BJ (cell line): Measurements from ENCODE around the gene LRRC75B. TPM values are rescaled to one million over a fixed set of nuclear protein-coding genes. Genes with fewer than 3 reads are reported as not detected.

Experiments
- CTCF ChIA-PET: fragments of 350-600 bp; formaldehyde crosslinking; extraction: SDS; loops from one replicate; lab custom pipeline; 2021; ENCODE audit warnings: antibody characterized with exemption, inconsistent platforms; lab: Yijun Ruan, JAX
- POLR2A ChIA-PET: fragments of 300-600 bp; sonication (Branson Sonifier 250); formaldehyde crosslinking; extraction: SDS; loops from one replicate; lab custom pipeline; 2021; ENCODE audit warnings: antibody characterized with exemption; lab: Charles Lee
- DNase-seq: peaks from one replicate; pipeline ENCODE4 v3.0.0-alpha.2; 2011; ENCODE audit warnings: low read depth
- H3K27me3 ChIP-seq: 2 replicates; pipeline ENCODE4 v1.6.0; 2011; ENCODE audit warnings: low read length; ENCODE audit not compliant: control insufficient read depth, insufficient read depth
- H3K36me3 ChIP-seq: 2 replicates; pipeline ENCODE4 v1.5.1; 2011; ENCODE audit warnings: low read length; ENCODE audit not compliant: control insufficient read depth, insufficient read depth
- H3K4me3 ChIP-seq: 2 replicates; pipeline ENCODE4 v1.5.1; 2011; ENCODE audit warnings: low read depth, mild to moderate bottlenecking, control low read depth, low read length
- polyA plus RNA-seq: library from polyadenylated mRNA; depleted of rRNA; stranded (reverse); fragments of >200 nt; gene quantifications from 2 replicates; pipeline ENCODE4 v1.2.3, GENCODE V29; 2011; rRNA removed
- TF ChIP-seq, protein P1 (sequence below): IDR thresholded peaks from 2 replicates; pipeline ENCODE4 v1.5.1; 2011; ENCODE audit warnings: low read depth, mild to moderate bottlenecking, control low read depth, inconsistent platforms, low read length, moderate library complexity; ENCODE audit not compliant: insufficient read depth

Gene LRRC75B
- polyA plus RNA-seq, 1 experiment, result 6.5 TPM

DNA sequence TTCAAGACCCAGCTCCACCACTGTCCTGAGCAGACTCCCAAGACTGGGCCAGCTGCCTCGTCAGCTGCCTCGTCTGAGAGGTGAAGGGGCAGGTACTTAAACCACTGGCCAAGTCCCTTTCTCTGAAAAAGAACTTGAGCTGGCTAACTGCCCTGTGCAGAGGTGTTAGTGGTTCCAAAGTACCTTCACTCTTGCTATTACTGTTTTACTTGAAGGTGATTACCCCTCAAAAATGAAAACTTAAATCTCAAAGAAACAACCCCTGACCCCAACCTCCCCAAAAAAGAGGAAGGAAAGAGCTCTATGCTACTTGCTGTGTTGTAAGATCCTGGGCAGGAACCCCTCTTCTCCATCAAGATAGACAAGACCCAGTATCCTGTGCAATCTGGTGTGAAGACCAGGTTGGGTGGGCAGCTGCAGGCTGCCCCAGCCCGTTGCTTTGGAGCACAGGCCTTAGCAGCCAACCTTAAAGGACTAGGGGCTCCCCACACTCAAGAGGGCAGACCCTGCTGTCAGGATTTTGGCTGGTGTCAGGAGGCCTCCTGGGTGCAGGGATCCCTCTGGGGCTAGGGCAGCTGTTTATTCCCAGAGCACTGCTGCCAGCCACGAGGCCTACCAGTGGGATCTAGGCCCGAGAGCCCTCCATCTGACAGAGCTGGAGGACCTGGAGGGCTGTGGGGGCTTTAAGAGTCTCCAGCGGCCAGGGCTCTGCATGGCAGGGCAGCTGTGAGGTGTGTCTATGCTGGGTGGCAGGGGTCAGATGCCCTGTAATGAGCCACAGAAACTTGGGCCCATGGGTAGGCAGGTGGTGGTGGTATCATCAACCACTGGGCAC lies 51.0 kb downstream of the LRRC75B start:
- no peak for DNase-seq
- peaks cover 46% of the 10 kb centered on the region for H3K36me3 ChIP-seq
- no peak overlapping the region for H3K4me3 ChIP-seq
- TF ChIP-seq, protein P1, sequence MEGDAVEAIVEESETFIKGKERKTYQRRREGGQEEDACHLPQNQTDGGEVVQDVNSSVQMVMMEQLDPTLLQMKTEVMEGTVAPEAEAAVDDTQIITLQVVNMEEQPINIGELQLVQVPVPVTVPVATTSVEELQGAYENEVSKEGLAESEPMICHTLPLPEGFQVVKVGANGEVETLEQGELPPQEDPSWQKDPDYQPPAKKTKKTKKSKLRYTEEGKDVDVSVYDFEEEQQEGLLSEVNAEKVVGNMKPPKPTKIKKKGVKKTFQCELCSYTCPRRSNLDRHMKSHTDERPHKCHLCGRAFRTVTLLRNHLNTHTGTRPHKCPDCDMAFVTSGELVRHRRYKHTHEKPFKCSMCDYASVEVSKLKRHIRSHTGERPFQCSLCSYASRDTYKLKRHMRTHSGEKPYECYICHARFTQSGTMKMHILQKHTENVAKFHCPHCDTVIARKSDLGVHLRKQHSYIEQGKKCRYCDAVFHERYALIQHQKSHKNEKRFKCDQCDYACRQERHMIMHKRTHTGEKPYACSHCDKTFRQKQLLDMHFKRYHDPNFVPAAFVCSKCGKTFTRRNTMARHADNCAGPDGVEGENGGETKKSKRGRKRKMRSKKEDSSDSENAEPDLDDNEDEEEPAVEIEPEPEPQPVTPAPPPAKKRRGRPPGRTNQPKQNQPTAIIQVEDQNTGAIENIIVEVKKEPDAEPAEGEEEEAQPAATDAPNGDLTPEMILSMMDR, result no peak
- H3K27me3 ChIP-seq, result no peaks in the 10 kb centered on the region
- ChIA-PET CTCF (interaction anchor here (1.3 to 2.4 kb wide), 2 partner anchors 16 to 19 kb away, joined by 5 to 7 read pairs; no protein-coding TSS in a partner anchor), POLR2A (interaction anchor here (0.6 kb wide), 1 partner anchor 805 kb away, joined by 8 read pairs; no protein-coding TSS in a partner anchor)

DNA sequence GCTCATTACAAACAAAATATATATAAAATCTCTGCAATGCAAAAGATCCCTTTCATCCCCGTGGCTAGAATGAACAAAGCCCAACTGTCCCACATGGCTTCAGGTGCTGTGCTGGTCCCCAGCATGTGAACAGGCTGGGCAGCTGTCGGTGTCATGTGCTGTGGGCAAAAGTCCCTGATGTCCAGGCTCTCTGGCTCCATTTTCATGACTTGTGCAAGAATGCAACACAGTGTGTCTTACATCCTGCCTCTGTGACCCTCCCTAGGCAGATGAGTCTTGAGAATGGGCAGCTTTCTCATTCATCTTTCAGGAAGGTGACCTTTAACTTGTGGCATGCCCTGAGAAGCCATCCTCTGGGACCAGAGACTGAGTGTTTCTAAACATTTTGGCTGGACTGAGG lies 52.4 kb downstream of the LRRC75B start:
- Histone ChIP-seq H3K4me3 (no peak overlapping the region), H3K27me3 (no peaks in the 10 kb centered on the region), H3K36me3 (peaks cover 38% of the 10 kb centered on the region)
- DNase-seq, result no peak
- TF ChIP-seq, protein P1, result no peak
- CTCF ChIA-PET, result interaction anchor here (2.4 kb wide), 1 partner anchor 14 kb away, joined by 7 read pairs; no protein-coding TSS in a partner anchor
- POLR2A ChIA-PET, result no interaction called here

DNA sequence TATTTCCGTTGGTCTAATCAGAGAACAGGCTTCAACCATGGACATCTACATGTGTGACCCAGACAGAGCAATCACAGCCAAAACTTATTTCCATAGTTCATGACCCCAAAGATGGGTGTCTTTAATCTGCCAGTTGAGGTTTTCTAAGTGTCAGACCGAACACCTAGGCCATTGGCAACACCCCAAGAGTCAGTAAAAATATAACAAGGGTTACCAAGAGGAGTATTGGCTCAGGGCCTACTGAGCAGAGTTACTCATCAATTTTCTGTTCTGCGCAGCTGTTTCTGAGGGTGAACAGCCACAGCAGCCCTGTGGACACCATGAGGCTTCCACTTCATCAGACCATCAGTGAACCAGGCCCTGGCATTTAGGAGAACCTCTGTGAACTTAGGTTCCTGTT lies 56.8 kb downstream of the LRRC75B start:
- no peak overlapping the region for H3K4me3 ChIP-seq
- ChIA-PET POLR2A (no interaction called here), CTCF (interaction anchor here (0.9 to 1.4 kb wide), 2 partner anchors 9 to 18 kb away, joined by 3 to 8 read pairs; no protein-coding TSS in a partner anchor)
- peaks cover 8% of the 10 kb centered on the region for H3K36me3 ChIP-seq
- TF ChIP-seq, protein P1, result no peak
- no peaks in the 10 kb centered on the region for H3K27me3 ChIP-seq
- no peak for DNase-seq

Other genes starting within 250 kb of the LRRC75B start
- gene ADORA2A, start 165.5 kb downstream of the LRRC75B start, polyA plus RNA-seq, result 0.97 and 2.8 TPM in 2 replicates
- 0.09 and 0.10 TPM in 2 replicates for gene UPB1, start 97.7 kb downstream of the LRRC75B start, polyA plus RNA-seq
- 81.1 and 131 TPM in 2 replicates for gene GUCD1, start 37.9 kb downstream of the LRRC75B start, polyA plus RNA-seq
- gene SNRPD3, start 37.1 kb downstream of the LRRC75B start, polyA plus RNA-seq, result 168 and 231 TPM in 2 replicates
- gene GGT1, start 10.1 kb upstream of the LRRC75B start, polyA plus RNA-seq, result 2.0 and 2.4 TPM in 2 replicates
- gene PIWIL3, start 181.6 kb upstream of the LRRC75B start, polyA plus RNA-seq, result not detected in 2 replicates
- gene SGSM1, start 213.1 kb upstream of the LRRC75B start, polyA plus RNA-seq, result not detected in 2 replicates